GM23338 (cell line): ENCODE results near the gene LSM12.

ENCODE experiments used
- EZH2 ChIP-seq: fragments of 200-600 bp; sonication (generic); IDR thresholded peaks from one replicate; pipeline ENCODE4 v1.8.0; 2017; ENCODE audit warnings: antibody characterized with exemption, mild to moderate bottlenecking, low read depth; ENCODE audit not compliant: unreplicated experiment
- POLR2AphosphoS5 ChIP-seq: IDR thresholded peaks from 2 replicates; pipeline ENCODE4 v1.6.1; 2016; ENCODE audit warnings: antibody characterized with exemption, low read depth

DNA sequence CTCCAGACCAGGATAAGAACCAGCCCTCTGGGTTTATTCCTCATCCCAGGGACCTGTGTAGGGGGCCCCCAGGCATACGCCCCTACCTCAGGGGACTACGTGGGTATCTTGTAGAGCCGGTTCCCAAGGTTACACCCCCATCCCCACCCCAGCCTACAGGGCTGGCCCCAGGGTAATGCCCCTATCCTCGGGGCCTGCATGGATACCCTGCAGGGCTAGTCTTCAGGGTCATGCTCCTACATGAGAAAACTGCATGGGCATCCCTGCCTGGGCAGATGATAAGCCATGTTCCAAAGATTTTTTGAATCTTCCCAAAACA is 42.8 kb upstream of the LSM12 start:
- no peak for TF ChIP-seq POLR2AphosphoS5
- TF ChIP-seq EZH2, result no peak
